NT2/D1 (cell line): ENCODE data around the gene ETFB.

Experiments
- SUZ12 ChIP-seq: IDR thresholded peaks from 2 replicates; pipeline ENCODE4 v1.6.1; 2011; ENCODE audit not compliant: insufficient read length, insufficient read depth; ENCODE audit errors: extremely low read depth
- YY1 ChIP-seq: IDR thresholded peaks from 2 replicates; pipeline ENCODE4 v1.6.1; 2011; ENCODE audit not compliant: insufficient read length, insufficient read depth

- TF ChIP-seq SUZ12 (no peak), YY1 (no peak)
These were observed 5.9 kb upstream of the ETFB start for GRCh38 chr19:51372021-51372648.
